PFSK-1 (cell line): ENCODE data around the gene SLC10A7.

ENCODE experiments used
- POLR2AphosphoS5 ChIP-seq: IDR thresholded peaks from 2 replicates; pipeline ENCODE4 v1.6.1; 2012; ENCODE audit warnings: low read depth, mild to moderate bottlenecking, control low read depth, low read length, moderate library complexity
- REST ChIP-seq, 2 experiments: IDR thresholded peaks; 2 replicates each; pipeline versions ENCODE4 v1.6.1 to v1.8.0; 2011 to 2012; ENCODE audit warnings: low read depth in 2 of 2, low read length in 2 of 2, control low read depth in 1 of 2, inconsistent platforms in 1 of 2, mild to moderate bottlenecking in 1 of 2, moderate library complexity in 1 of 2; ENCODE audit not compliant: insufficient read depth in 1 of 2

- no peak for TF ChIP-seq REST (IDR thresholded peaks at IDR 0.05; ENCODE audit: insufficient read depth in 1 of 2, low read depth in 2 of 2, low read length in 2 of 2)
- TF ChIP-seq POLR2AphosphoS5: no peak
Observed at GRCh38 chr4:146261041-146261440, 260.7 kb downstream of the SLC10A7 start.
